Effector memory CD4-positive, alpha-beta T cell (primary cell): ENCODE measurements around the gene SEZ6L.

Experiments
- DNase-seq, 3 donors: peaks; one replicate each; pipeline ENCODE4 v3.0.0-alpha.2; 2020
- H3K27ac ChIP-seq: 2 replicates; pipeline ENCODE4 v1.7.0; 2013; ENCODE audit warnings: mild to moderate bottlenecking, low read length, moderate library complexity; ENCODE audit not compliant: insufficient read depth, poor library complexity, severe bottlenecking
- H3K27me3 ChIP-seq: replicated peaks from 2 replicates; pipeline ENCODE4 v1.7.0; 2013; ENCODE audit warnings: mild to moderate bottlenecking, low read length; ENCODE audit not compliant: insufficient read depth, control insufficient read depth, poor library complexity, severe bottlenecking
- H3K36me3 ChIP-seq: 2 replicates; pipeline ENCODE4 v1.7.0; 2013; ENCODE audit warnings: mild to moderate bottlenecking, low read length, moderate library complexity; ENCODE audit not compliant: control insufficient read depth, insufficient read depth
- H3K4me1 ChIP-seq: 2 replicates; pipeline ENCODE4 v1.7.0; 2013; ENCODE audit warnings: low read length, mild to moderate bottlenecking; ENCODE audit not compliant: control insufficient read depth, insufficient read depth, poor library complexity, severe bottlenecking
- H3K4me3 ChIP-seq: 2 replicates; pipeline ENCODE4 v1.7.0; 2013; ENCODE audit warnings: low read length, low read depth, mild to moderate bottlenecking; ENCODE audit not compliant: insufficient read depth, poor library complexity, severe bottlenecking
- H3K9me3 ChIP-seq: 2 replicates; pipeline ENCODE4 v1.7.0; 2013; ENCODE audit warnings: mild to moderate bottlenecking, low read length, moderate library complexity; ENCODE audit not compliant: control insufficient read depth

The SEZ6L gene

DNA sequence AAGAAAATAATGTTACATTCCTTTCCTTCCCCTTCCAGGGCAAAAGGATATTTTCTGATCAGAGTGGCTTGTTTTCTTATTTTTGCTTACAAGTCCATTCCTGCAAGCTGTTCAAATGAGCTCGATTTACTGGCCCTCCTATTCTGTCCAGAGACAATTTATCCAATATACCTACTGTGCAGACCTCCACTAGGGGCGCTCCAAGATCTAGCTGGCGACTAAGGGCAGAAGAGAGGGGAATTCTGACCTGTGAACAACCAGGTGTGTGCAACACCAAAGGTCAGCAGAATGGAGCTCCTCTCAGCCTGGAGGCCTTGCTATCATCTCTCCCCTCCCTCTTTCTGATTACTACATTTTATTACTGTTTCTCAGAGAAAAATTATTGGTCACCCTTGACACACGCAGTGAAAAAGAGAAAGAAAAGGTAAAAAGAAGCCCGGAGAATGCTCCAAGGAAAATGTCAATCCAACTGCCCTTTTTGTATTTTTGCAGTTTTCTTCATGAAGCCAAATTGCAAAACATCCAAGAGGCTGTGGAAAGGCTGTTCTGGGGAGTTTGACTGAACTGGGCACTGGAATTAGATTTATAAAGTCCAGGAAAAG lies 3.2 kb downstream of the SEZ6L start:
- H3K27me3 ChIP-seq: peaks cover 20% of the 10 kb centered on the region
- H3K27ac ChIP-seq: no peak overlapping the region
- H3K9me3 ChIP-seq: no peaks in the 10 kb centered on the region
- DNase-seq: peak in 1 of 3 donors; percentile 5
- no peaks in the 10 kb centered on the region for H3K36me3 ChIP-seq
- H3K4me3 ChIP-seq: no peak overlapping the region
- no peaks in the 10 kb centered on the region for H3K4me1 ChIP-seq

DNA sequence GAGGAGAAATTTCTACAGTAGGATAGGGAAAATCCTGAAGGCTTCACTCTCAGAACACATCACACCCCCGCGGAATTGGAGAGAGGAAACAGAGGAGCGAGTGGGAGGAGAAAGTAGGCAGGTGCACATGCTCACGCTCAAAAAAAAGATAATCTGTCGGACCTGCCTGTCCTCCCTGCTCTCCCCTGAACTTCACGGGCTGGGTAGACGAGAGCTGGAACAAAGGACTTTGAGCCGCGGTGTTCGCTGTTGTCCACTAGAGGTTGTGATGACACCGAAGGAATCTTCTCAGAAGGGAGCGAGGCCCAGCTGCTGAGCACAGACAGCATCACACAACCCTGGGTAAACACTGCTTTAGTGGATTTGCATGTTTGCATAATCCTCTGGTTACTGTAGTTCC lies 5.0 kb downstream of the SEZ6L start:
- no peak overlapping the region for H3K27ac ChIP-seq
- no peaks in the 10 kb centered on the region for H3K36me3 ChIP-seq
- H3K4me3 ChIP-seq: no peak overlapping the region
- DNase-seq: no peak
- H3K4me1 ChIP-seq: no peaks in the 10 kb centered on the region
- peaks cover 10% of the 10 kb centered on the region for H3K27me3 ChIP-seq
- H3K9me3 ChIP-seq: no peaks in the 10 kb centered on the region

DNA sequence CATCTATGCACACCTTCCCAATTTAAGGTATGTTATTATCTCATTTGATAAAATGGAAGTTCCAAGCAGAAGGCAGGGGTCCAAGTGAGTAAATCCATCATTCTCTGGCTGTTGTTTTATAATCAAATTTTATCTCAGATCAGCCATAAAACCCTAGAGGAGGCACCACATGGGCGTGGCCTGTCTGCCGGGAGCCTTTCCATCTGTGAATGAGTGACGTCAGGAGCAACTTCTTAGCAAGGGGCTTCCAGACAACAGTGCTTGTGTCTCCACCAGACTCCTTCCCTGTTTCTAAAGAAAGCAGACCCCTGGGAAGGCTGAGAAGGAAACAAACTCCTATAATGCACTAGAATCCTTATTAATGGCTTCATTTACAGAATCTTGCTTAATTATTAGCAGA lies 13.5 kb downstream of the SEZ6L start:
- DNase-seq: no peak
- Histone ChIP-seq H3K4me3 (no peak overlapping the region), H3K27me3 (peaks cover 6% of the 10 kb centered on the region), H3K36me3 (no peaks in the 10 kb centered on the region), H3K9me3 (no peaks in the 10 kb centered on the region), H3K4me1 (no peaks in the 10 kb centered on the region), H3K27ac (no peak overlapping the region)

DNA sequence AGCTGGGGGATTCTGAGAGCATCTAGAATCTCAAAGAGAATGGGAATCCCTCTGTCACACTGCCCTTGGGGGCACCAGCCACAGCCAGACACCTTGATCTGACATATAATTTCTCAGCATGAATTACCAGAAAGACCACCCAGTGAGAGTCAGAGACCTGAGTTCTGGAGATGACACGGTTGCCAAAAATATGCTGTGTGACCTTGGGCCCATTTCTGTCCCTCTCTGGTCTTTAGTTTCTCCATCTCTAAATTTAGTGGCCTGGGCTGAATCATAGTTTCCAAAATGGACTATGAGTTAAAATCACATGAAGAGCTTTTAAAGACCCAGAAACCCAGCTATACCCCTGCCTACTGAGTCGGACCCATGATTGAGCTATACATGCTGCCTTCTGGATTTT lies 15.9 kb downstream of the SEZ6L start:
- no peak overlapping the region for H3K27ac ChIP-seq
- H3K27me3 ChIP-seq: peaks cover 6% of the 10 kb centered on the region
- no peaks in the 10 kb centered on the region for H3K9me3 ChIP-seq
- no peaks in the 10 kb centered on the region for H3K36me3 ChIP-seq
- H3K4me3 ChIP-seq: no peak overlapping the region
- H3K4me1 ChIP-seq: no peaks in the 10 kb centered on the region
- DNase-seq: no peak

DNA sequence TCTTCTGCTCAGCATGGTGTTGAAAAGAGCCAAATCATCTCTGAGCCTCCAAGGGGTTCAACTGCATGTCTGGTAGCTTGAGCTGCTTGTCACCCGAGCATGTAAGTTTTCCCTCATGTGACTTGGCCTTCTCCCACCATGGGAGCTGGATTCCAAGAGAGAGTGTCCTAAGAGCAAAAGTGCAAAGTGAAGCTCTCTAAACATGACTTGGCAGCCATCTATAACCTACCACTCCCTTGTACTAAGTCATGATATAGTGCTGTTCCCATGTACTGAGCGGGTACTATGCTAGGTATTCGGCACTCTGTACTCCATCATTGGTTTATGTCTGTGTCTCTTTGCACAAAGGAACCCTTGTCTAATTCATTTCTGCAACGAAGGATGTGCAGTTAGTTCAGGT lies 19.1 kb downstream of the SEZ6L start:
- no peaks in the 10 kb centered on the region for H3K4me1 ChIP-seq
- peaks cover 6% of the 10 kb centered on the region for H3K27me3 ChIP-seq
- no peak for DNase-seq
- H3K36me3 ChIP-seq: no peaks in the 10 kb centered on the region
- no peak overlapping the region for H3K27ac ChIP-seq
- H3K4me3 ChIP-seq: no peak overlapping the region
- no peaks in the 10 kb centered on the region for H3K9me3 ChIP-seq

DNA sequence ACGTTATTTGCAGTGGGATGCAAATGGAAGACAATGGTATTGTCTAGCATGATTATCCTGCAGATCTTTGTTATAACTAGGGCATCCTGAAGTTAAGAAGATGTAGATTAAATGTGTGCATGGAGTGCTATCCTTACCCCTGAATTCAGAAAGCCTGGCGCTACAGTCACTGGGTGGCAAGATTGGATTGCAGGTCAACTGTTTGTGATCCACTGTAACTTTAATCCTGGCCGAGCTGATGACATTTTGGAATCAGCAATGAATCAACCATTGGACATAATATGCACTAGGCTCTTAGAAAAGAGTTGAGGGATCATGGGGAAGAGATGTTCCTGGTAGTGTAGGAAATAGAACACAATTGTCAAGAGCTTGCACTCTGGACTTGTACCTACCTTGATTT lies 25.1 kb downstream of the SEZ6L start:
- H3K4me1 ChIP-seq: no peaks in the 10 kb centered on the region
- no peak overlapping the region for H3K4me3 ChIP-seq
- no peaks in the 10 kb centered on the region for H3K27me3 ChIP-seq
- no peak for DNase-seq
- H3K36me3 ChIP-seq: no peaks in the 10 kb centered on the region
- H3K9me3 ChIP-seq: no peaks in the 10 kb centered on the region
- no peak overlapping the region for H3K27ac ChIP-seq

DNA sequence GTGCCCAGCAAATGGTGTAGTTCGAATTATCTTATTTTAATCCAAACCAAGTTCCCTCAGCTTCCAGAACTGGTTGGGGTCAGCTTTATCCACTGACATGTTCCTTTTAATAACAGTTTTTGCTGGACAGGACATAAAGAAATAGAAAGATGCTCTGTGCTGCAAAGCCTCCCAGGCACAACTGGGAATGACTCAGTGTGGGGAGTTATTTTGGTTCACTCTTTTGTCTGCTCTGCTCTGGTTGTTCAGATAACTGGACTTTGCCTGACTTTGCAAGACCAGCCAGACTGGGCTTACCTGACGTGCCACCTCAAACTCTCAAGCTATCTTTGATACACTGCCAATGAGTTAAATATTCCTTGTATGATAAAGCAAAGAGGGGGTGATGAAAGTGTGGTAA lies 25.6 kb downstream of the SEZ6L start:
- no peaks in the 10 kb centered on the region for H3K4me1 ChIP-seq
- H3K27ac ChIP-seq: no peak overlapping the region
- no peaks in the 10 kb centered on the region for H3K27me3 ChIP-seq
- H3K36me3 ChIP-seq: no peaks in the 10 kb centered on the region
- DNase-seq: no peak
- H3K4me3 ChIP-seq: no peak overlapping the region
- no peaks in the 10 kb centered on the region for H3K9me3 ChIP-seq

DNA sequence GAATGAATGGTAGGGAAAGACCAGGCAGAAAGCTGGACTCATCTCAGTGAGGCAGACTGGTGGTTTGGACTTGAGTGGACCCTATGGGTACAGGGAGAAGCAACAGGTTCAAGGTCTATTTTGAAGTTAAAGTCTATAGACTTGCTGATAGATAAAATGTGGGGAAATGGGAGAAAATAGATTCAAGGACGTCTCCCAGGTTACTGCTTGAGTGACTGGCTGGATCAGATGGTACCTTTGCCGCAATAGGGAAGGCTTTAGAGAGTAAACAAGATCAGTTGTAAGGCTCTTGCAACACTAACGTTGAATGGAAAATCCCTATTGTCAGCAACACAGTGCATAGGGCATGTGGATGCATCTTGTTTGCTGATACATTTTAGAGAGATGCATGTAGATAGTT lies 27.4 kb downstream of the SEZ6L start:
- Histone ChIP-seq H3K4me1 (no peaks in the 10 kb centered on the region), H3K27ac (no peak overlapping the region), H3K9me3 (no peaks in the 10 kb centered on the region), H3K4me3 (no peak overlapping the region), H3K27me3 (no peaks in the 10 kb centered on the region), H3K36me3 (no peaks in the 10 kb centered on the region)
- DNase-seq: no peak

DNA sequence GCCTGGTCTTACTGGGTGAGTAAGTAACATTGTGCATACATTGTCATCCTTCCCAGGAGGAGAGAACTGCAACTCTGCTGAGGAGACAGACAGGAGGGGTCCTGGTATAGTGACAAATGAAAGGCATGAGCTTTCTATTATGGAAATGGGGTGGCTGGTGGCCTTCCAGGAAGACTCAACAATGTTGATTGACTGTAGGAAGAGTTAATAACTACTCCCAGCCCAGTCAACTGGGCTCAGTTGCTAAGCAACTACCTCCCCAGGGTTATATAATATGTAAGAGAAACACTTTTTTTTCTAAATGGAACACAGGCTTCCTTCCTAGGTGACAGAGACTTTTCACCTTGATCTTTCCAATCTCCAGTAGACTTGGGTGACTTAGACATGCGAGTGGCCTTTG lies 28.2 kb downstream of the SEZ6L start:
- no peak for DNase-seq
- Histone ChIP-seq H3K4me3 (no peak overlapping the region), H3K27ac (no peak overlapping the region), H3K27me3 (no peaks in the 10 kb centered on the region), H3K36me3 (no peaks in the 10 kb centered on the region), H3K9me3 (no peaks in the 10 kb centered on the region), H3K4me1 (no peaks in the 10 kb centered on the region)

DNA sequence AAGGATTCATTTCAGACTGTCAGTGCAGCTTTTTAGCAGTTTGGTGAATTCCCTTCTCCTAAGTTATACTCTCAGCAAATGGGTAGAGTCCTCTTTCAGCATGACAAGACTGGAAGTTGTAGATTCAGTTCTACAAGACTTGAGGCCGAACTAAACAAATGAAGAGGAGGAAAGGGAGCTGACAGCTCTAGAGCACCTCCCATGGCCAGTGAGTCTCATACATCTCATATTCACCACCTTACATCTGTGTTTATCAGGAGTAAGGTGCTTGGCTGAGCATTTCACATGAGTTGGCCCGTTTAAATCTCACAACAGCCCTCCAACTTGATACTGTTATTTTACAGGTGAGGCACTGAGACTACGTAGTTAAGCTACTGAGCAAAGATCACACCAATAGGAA lies 30.4 kb downstream of the SEZ6L start:
- Histone ChIP-seq H3K9me3 (no peaks in the 10 kb centered on the region), H3K36me3 (no peaks in the 10 kb centered on the region), H3K4me3 (no peak overlapping the region), H3K27me3 (no peaks in the 10 kb centered on the region), H3K4me1 (no peaks in the 10 kb centered on the region), H3K27ac (no peak overlapping the region)
- DNase-seq: no peak
